SK-N-MC (cell line): ENCODE data around the gene IL6ST.
"Not testable (repeated sequence)": the region's sequence is repeated elsewhere in the genome, so short reads cannot be mapped to it uniquely, and the experiment has no call there.

Source experiments
- DNase-seq: peaks from one replicate; pipeline ENCODE4 v3.0.0-alpha.2; 2011; ENCODE audit warnings: low read depth, low spot score
- H3K27ac ChIP-seq: fragments of 200-600 bp; sonication (generic); 2 replicates; pipeline ENCODE4 v1.5.1; 2016; ENCODE audit warnings: mixed run types
- H3K36me3 ChIP-seq: fragments of 200-600 bp; sonication (generic); 2 replicates; pipeline ENCODE4 v1.6.1; 2017; ENCODE audit warnings: antibody characterized with exemption, low read length, mixed read lengths; ENCODE audit not compliant: insufficient read depth
- H3K4me3 ChIP-seq: fragments of 200-600 bp; sonication (generic); 2 replicates; pipeline ENCODE4 v1.5.1; 2016
- H3K9ac ChIP-seq: fragments of 200-600 bp; sonication (generic); 2 replicates; pipeline ENCODE4 v1.8.0; 2017; ENCODE audit warnings: mixed run types, mixed read lengths; ENCODE audit not compliant: insufficient read length
- H3K9me3 ChIP-seq: fragments of 200-600 bp; sonication (generic); 2 replicates; pipeline ENCODE4 v1.6.1; 2017; ENCODE audit warnings: low read depth, mild to moderate bottlenecking, antibody characterized with exemption, low read length, moderate library complexity, mixed read lengths
- EZH2 ChIP-seq: fragments of 200-600 bp; sonication (generic); IDR thresholded peaks from one replicate; pipeline ENCODE4 v1.6.1; 2017; ENCODE audit warnings: antibody characterized with exemption
- FOXP2 ChIP-seq: optimal IDR thresholded peaks from 2 replicates; pipeline ENCODE3; 2011; ENCODE audit warnings: mild to moderate bottlenecking, moderate library complexity; ENCODE audit not compliant: insufficient read depth; ENCODE audit errors: extremely low read length, control extremely low read depth
- POLR2AphosphoS5 ChIP-seq: IDR thresholded peaks from 2 replicates; pipeline ENCODE4 v1.6.1; 2012; ENCODE audit warnings: mild to moderate bottlenecking, low read depth, low read length, borderline replicate concordance

The IL6ST gene

GRCh38 chr5:55994495-55994997, at the start of gene IL6ST:
IL6ST (minus strand) TSS chr5:55994963; CDS start chr5:55976278, 18,685 bp downstream.
- Histone ChIP-seq H3K27ac (peak within 1 kb of the TSS; percentile 77), H3K9ac (peak within 1 kb of the TSS; percentile 88), H3K4me3 (peak within 1 kb of the TSS; percentile 90), H3K36me3 (no peaks in the 10 kb centered on the region), H3K9me3 (no peaks in the 10 kb centered on the region)
- TF ChIP-seq POLR2AphosphoS5 (no peak; the same call in 1 of the 2 replicates), EZH2 (no peak)
- DNase-seq = no peak

GRCh38 chr5:56039985-56040384, 45.2 kb upstream of the IL6ST start:
- H3K36me3 ChIP-seq = no peaks in the 10 kb centered on the region
- no peak overlapping the region for H3K27ac ChIP-seq
- DNase-seq = no peak
- no peak overlapping the region for H3K4me3 ChIP-seq
- H3K9me3 ChIP-seq = no peaks in the 10 kb centered on the region
- no peak overlapping the region for H3K9ac ChIP-seq
- TF ChIP-seq EZH2 (no peak), POLR2AphosphoS5 (no peak)

DNA sequence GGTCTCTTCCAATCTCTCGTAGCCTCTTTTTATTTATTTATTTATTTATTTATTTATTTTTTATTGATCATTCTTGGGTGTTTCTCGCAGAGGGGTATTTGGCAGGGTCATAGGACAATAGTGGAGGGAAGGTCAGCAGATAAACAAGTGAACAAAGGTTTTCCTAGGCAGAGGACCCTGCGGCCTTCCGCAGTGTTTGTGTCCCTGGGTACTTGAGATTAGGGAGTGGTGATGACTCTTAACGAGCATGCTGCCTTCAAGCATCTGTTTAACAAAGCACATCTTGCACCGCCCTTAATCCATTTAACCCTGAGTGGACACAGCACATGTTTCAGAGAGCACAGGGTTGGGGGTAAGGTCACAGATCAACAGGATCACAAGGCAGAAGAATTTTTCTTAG, 43.4 kb upstream of the IL6ST start:
- not testable (repeated sequence) for H3K9ac ChIP-seq, DNase-seq, H3K36me3 ChIP-seq, H3K27ac ChIP-seq, H3K4me3 ChIP-seq, H3K9me3 ChIP-seq

DNA sequence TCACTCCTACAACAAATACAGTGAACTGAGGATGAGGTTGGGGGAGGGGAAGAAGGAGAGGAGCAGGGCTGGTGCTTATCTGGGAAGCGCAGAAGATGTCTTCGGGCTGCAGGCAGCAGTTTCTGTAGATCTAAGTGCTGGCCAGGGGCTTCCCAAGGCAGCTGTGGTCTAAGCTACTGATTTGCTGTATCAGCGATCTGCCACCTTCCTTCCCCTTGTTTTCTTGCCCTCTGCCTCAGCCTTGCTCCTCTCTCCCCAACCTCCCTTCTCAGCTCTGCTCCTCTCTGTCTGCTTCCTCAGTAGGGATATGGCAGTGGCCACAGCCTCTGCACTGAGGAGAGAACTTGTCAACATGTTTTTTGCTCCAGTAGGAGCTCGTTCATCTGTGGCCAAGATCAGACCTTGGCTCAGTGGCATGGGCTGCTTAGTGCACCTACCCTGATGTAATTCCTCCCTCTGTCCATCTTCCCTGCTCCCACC, 42.8 kb upstream of the IL6ST start:
- no peak overlapping the region for H3K9ac ChIP-seq
- DNase-seq = no peak
- no peak overlapping the region for H3K27ac ChIP-seq
- H3K4me3 ChIP-seq = no peak overlapping the region
- H3K9me3 ChIP-seq = no peaks in the 10 kb centered on the region
- H3K36me3 ChIP-seq = no peaks in the 10 kb centered on the region
- TF ChIP-seq POLR2AphosphoS5 (no peak), FOXP2 (no peak), EZH2 (no peak)

- not testable (repeated sequence) for H3K4me3 ChIP-seq, H3K36me3 ChIP-seq, DNase-seq, H3K9me3 ChIP-seq, H3K27ac ChIP-seq, H3K9ac ChIP-seq
These were observed 40.6 kb upstream of the IL6ST start for GRCh38 chr5:56035394-56035793.

DNA sequence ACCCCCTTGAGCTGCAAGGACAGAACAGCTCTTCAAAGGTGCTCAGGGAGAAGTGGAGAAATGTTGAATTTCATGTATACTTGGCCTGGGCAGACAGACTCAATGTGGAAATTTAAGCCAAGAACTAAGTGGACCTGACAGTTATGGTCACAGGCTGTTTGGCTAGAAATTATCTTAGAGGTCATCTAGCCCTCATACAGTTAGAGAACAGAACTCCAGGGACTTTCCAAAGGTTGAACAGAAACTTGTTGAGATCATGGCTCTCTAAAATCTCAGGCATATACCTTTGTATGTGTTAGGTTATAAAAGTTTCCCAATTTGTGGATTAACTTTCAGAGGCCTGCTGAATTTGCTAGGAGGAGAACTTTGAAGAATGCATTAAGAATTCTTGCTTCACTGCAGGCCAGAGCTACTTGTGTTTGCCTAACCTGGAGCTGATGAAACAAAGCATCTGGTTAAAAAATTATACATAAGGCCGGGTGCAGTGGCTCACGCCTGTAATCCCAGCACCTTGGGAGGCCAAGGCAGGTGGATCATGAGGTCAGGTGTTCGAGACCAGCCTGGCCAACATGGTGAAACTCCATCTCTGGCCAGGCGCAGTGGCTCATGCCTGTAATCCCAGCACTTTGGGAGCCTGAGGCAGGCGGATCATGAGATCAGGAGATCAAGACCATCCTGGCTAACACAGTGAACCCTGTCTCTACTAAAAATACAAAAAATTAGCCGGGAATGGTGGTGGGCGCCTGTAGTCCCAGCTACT, 35.3 kb upstream of the IL6ST start:
- H3K36me3 ChIP-seq, H3K4me3 ChIP-seq, H3K27ac ChIP-seq, DNase-seq, H3K9me3 ChIP-seq, H3K9ac ChIP-seq: not testable (repeated sequence)

DNA sequence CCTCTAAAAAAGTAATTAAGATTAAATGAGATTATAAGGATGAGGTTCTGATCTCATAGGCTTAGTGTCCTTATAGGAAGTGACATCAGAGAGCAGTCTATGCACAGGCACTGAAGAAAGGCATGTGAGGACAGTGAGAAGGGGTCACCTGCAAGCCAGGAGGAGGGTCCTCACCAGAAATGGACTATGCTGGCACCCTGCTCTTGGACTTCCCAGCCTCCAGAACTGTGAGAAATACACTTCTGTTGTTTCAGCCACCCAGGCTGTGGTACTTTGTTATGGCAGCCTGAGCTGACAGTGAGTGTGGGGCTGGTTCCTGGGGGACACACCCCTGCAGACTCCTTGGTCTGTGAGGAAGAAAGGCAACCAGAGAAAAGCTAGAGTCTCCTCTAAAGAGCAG, 34.7 kb upstream of the IL6ST start:
- no peak for DNase-seq
- Histone ChIP-seq H3K36me3 (no peaks in the 10 kb centered on the region), H3K9me3 (no peaks in the 10 kb centered on the region), H3K4me3 (no peak overlapping the region), H3K27ac (no peak overlapping the region), H3K9ac (no peak overlapping the region)
- TF ChIP-seq POLR2AphosphoS5 (no peak), FOXP2 (no peak), EZH2 (no peak)

DNA sequence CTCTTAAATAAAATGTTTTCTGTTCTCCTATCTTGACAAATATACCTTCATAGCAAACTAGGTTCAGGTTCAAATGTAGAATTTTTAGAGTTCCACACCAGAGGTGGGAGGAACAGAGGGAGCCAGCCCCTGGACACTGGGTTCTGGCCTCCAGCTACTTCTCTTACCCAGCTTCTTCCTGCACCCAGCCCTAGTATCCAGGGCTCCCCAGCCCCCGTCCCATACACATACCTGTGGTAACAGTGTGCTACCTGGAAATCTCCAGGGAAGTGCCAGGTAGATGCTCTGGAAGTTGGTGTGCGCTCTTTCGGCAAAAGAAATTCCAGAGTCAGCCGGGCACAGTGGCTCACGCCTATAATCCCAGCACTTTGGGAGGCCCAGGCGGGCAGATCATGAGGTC, 33.9 kb upstream of the IL6ST start:
- Histone ChIP-seq H3K9ac (no peak overlapping the region), H3K27ac (no peak overlapping the region)
- DNase-seq = no peak

DNA sequence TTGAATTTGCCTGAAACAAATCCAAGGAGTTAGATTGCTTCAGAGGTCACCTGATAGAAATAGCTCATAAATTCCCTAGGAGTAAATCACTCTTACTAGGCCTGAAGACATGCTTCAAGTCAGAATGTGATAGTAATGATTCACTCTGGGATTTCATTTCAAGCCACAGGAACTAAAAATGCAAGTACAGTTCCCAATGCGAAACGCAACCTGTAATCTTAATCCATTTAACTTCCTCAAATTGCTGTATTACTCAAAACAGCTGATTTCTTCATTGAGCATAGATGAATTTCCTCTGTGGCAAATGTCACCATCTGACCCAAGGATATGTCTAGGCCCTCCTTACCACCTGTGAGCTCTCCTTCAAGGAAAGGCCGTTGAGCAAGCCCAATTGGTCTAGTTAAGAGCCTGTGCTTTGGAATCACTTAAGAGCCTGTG, 32.1 kb upstream of the IL6ST start:
- 0 out of 2 replicates have a peak, but pooled peaks cover 2% of the 10 kb centered on the region for H3K9me3 ChIP-seq
- no peak overlapping the region for H3K9ac ChIP-seq
- no peak for DNase-seq
- no peak overlapping the region for H3K27ac ChIP-seq
- H3K4me3 ChIP-seq = no peak overlapping the region
- TF ChIP-seq POLR2AphosphoS5 = no peak
- no peaks in the 10 kb centered on the region for H3K36me3 ChIP-seq

More for the DNA sequence above, 33.9 kb upstream of the IL6ST start:
- Histone ChIP-seq H3K9me3 (no peaks in the 10 kb centered on the region), H3K4me3 (no peak overlapping the region), H3K36me3 (no peaks in the 10 kb centered on the region)
- TF ChIP-seq POLR2AphosphoS5 (no peak), EZH2 (no peak), FOXP2 (no peak)
